CD4-positive, alpha-beta T cell (primary cell): ENCODE data around the gene SNRNP200. TPM values are rescaled to one million over a fixed set of nuclear protein-coding genes. Genes with fewer than 3 reads are reported as not detected.

Experiments
- ATAC-seq: fragments of 200-7000 bp; cut with Tn5 transposase; one replicate; pipeline ENCODE4 v1.10.0; 2022; ENCODE audit warnings: mild to moderate bottlenecking; ENCODE audit not compliant: poor library complexity
- CTCF ChIA-PET: fragments of 350-600 bp; sonication (Branson Sonifier 250); formaldehyde crosslinking; loops from one replicate; lab custom pipeline; 2021; ENCODE audit warnings: antibody characterized with exemption, inconsistent platforms; lab: Charles Lee
- POLR2A ChIA-PET: fragments of 350-600 bp; sonication (Branson Sonifier 250); formaldehyde crosslinking; loops from one replicate; lab custom pipeline; 2021; ENCODE audit warnings: antibody characterized with exemption, inconsistent platforms; lab: Charles Lee
- DNase-seq, 14 experiments: peaks; one replicate each; pipeline ENCODE4 v3.0.0-alpha.2; 2013 to 2020; ENCODE audit warnings: mixed read lengths in 2 of 14
- H3K27ac ChIP-seq, 2 donors: one replicate each; pipeline versions ENCODE4 v1.5.1 to v1.7.0; 2013; ENCODE audit warnings: low read length in 2 of 2, low read depth in 1 of 2, mild to moderate bottlenecking in 1 of 2
- H3K27me3 ChIP-seq, 2 experiments: 1 replicate in 1 of 2; 2 replicates in 1 of 2; pipeline versions ENCODE4 v1.6.1 to v1.7.0; 2013; ENCODE audit warnings: low read length in 2 of 2, control low read depth in 1 of 2, mild to moderate bottlenecking in 1 of 2, moderate library complexity in 1 of 2; ENCODE audit not compliant: insufficient read depth in 2 of 2, control insufficient read depth in 1 of 2
- H3K36me3 ChIP-seq: one replicate; pipeline ENCODE4 v1.6.1; 2013; ENCODE audit warnings: low read length, control low read depth; ENCODE audit not compliant: insufficient read depth
- H3K4me1 ChIP-seq: one replicate; pipeline ENCODE4 v1.6.1; 2013; ENCODE audit warnings: low read length, control low read depth; ENCODE audit not compliant: insufficient read depth
- H3K4me3 ChIP-seq: one replicate; pipeline ENCODE4 v1.5.1; 2013; ENCODE audit warnings: mild to moderate bottlenecking, low read length, moderate library complexity
- H3K9me3 ChIP-seq, 2 experiments: 1 replicate in 1 of 2; 2 replicates in 1 of 2; pipeline versions ENCODE4 v1.6.1 to v1.7.0; 2013; ENCODE audit warnings: low read length in 2 of 2, mild to moderate bottlenecking in 2 of 2, control low read depth in 1 of 2, moderate library complexity in 1 of 2; ENCODE audit not compliant: control insufficient read depth in 1 of 2, insufficient read depth in 1 of 2
- H3K27ac Mint-ChIP-seq: one replicate; pipeline ENCODE4 v1.8.0; 2020; ENCODE audit warnings: mixed read lengths
- H3K27me3 Mint-ChIP-seq: one replicate; pipeline ENCODE4 v1.8.0; 2021; ENCODE audit warnings: mixed read lengths
- H3K36me3 Mint-ChIP-seq: one replicate; pipeline ENCODE4 v1.8.0; 2021; ENCODE audit warnings: low read depth, mixed read lengths
- H3K4me1 Mint-ChIP-seq: one replicate; pipeline ENCODE4 v1.8.0; 2021; ENCODE audit warnings: low read depth, mixed read lengths
- H3K4me3 Mint-ChIP-seq: one replicate; pipeline ENCODE4 v1.8.0; 2020; ENCODE audit warnings: mild to moderate bottlenecking, mixed read lengths
- H3K9me3 Mint-ChIP-seq: one replicate; pipeline ENCODE4 v1.8.0; 2020; ENCODE audit warnings: mixed read lengths
- intact Hi-C, 2 experiments: fragments of 100-400 bp; cut with DNase I in 1 of 2; cut with micrococcal nuclease in 1 of 2; formaldehyde crosslinking; loops; one replicate each; pipeline versions ENCODE4 v1.15.1 to v1.9.0; 2023 to 2025; cut with DNase I, micrococcal nuclease
- total RNA-seq, 174 experiments: library from RNA in 2 of 174; stranded (reverse) in 2 of 174; gene quantifications; one replicate each; pipeline ENCODE4 v1.2.3 and lab custom pipeline; 2021 to 2026
- TF ChIP-seq, protein P1 (sequence below): fragments of 200-600 bp; IDR thresholded peaks from one replicate; pipeline ENCODE4 v1.8.0; 2022; ENCODE audit warnings: antibody characterized with exemption, mild to moderate bottlenecking

The SNRNP200 gene
- total RNA-seq, 2 experiments from 2014 or later = 274 to 297 TPM

DNA sequence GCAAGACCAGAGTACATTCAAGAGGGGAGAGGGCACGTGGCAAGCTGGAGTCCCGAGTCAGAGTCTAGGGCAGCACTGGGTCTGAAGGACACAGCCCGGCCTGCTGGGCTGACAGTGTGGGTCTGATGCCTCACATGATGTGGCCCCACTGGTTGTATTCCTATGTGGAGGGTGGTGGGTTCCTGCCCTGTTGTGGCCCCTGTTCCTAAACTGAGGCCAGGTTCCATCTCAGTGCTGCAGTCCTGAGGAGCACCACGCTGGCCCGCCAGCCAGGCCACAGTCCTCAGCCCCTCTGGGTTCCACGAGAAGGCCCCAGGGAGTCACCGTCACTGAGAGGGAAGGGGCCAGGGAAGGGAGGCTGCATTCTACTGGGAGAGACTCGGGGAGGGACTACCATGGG, 52.8 kb downstream of the SNRNP200 start:
- H3K27ac ChIP-seq = no peak overlapping the region
- Mint-ChIP-seq H3K36me3 (peaks cover 60% of the 10 kb centered on the region), H3K4me1 (peaks cover 36% of the 10 kb centered on the region), H3K27ac (peak overlapping the region; percentile 42), H3K27me3 (no peaks in the 10 kb centered on the region), H3K9me3 (no peaks in the 10 kb centered on the region), H3K4me3 (no peak overlapping the region)
- H3K36me3 ChIP-seq = peaks cover 48% of the 10 kb centered on the region
- peaks cover 16% of the 10 kb centered on the region for H3K4me1 ChIP-seq
- no peak overlapping the region for H3K4me3 ChIP-seq
- POLR2A ChIA-PET = no interaction called here
- CTCF ChIA-PET = no interaction called here
- DNase-seq (no peak), ATAC-seq (no peak)
- no peaks in the 10 kb centered on the region for H3K9me3 ChIP-seq
- TF ChIP-seq, protein P1, sequence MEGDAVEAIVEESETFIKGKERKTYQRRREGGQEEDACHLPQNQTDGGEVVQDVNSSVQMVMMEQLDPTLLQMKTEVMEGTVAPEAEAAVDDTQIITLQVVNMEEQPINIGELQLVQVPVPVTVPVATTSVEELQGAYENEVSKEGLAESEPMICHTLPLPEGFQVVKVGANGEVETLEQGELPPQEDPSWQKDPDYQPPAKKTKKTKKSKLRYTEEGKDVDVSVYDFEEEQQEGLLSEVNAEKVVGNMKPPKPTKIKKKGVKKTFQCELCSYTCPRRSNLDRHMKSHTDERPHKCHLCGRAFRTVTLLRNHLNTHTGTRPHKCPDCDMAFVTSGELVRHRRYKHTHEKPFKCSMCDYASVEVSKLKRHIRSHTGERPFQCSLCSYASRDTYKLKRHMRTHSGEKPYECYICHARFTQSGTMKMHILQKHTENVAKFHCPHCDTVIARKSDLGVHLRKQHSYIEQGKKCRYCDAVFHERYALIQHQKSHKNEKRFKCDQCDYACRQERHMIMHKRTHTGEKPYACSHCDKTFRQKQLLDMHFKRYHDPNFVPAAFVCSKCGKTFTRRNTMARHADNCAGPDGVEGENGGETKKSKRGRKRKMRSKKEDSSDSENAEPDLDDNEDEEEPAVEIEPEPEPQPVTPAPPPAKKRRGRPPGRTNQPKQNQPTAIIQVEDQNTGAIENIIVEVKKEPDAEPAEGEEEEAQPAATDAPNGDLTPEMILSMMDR = no peak
- H3K27me3 ChIP-seq = no peaks in the 10 kb centered on the region
- intact Hi-C loops = no loop called here

DNA sequence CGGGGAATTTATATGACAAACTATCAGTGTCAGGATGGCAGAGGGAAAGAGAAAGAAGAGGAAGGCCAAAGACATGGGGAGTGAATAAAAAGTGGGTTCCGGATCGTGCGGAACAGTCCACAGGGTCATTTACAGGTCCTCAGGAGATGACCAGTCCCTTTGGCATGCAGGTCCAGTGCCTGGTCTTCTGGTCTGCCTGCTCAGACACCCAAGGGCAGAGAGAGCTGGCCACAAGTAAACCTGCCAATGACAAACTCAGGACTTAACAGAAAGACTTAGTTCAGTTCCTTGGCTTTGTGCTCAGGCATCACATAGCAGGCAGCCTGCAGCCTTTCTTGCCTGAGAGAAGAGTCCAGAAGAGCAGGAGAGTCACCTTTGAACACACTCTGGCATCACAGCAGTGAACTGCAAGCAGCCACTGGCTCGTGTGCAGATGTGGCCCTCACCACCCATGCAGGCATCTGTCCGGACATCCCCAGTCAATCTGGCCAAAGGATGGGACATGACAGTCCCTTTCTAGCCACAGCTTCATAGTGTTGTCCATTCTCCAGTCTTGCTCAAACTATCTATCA, 53.5 kb downstream of the SNRNP200 start:
- ChIA-PET POLR2A (no interaction called here), CTCF (no interaction called here)
- H3K27ac ChIP-seq = no peak overlapping the region
- H3K4me3 ChIP-seq = no peak overlapping the region
- H3K9me3 ChIP-seq = no peaks in the 10 kb centered on the region
- H3K27me3 ChIP-seq = no peaks in the 10 kb centered on the region
- H3K36me3 ChIP-seq = peaks cover 48% of the 10 kb centered on the region
- peaks cover 59% of the 10 kb centered on the region for H3K36me3 Mint-ChIP-seq
- no peaks in the 10 kb centered on the region for H3K9me3 Mint-ChIP-seq
- intact Hi-C loops = no loop called here
- no peak overlapping the region for H3K4me3 Mint-ChIP-seq
- TF ChIP-seq, protein P1 = no peak
- peaks cover 19% of the 10 kb centered on the region for H3K4me1 ChIP-seq
- DNase-seq (no peak), ATAC-seq (no peak)
- no peaks in the 10 kb centered on the region for H3K27me3 Mint-ChIP-seq
- peak overlapping the region; percentile 66 for H3K27ac Mint-ChIP-seq
- peaks cover 34% of the 10 kb centered on the region for H3K4me1 Mint-ChIP-seq

- CTCF ChIA-PET = no interaction called here
Measured at GRCh38 chr2:96250188-96250587, 55.2 kb downstream of the SNRNP200 start.

More at GRCh38 chr2:96250188-96250587, 55.2 kb downstream of the SNRNP200 start:
- no peaks in the 10 kb centered on the region for H3K27me3 Mint-ChIP-seq
- Histone ChIP-seq H3K4me3 (no peak overlapping the region), H3K27ac (no peak overlapping the region), H3K4me1 (peaks cover 26% of the 10 kb centered on the region), H3K36me3 (peaks cover 42% of the 10 kb centered on the region), H3K27me3 (no peaks in the 10 kb centered on the region), H3K9me3 (no peaks in the 10 kb centered on the region)
- TF ChIP-seq, protein P1 = no peak
- H3K27ac Mint-ChIP-seq = peak overlapping the region; percentile 64
- peaks cover 44% of the 10 kb centered on the region for H3K36me3 Mint-ChIP-seq
- POLR2A ChIA-PET = interaction anchor here (0.8 kb wide), 1 partner anchor 21 kb away, joined by 3 read pairs; no protein-coding TSS in a partner anchor
- ATAC-seq = no peak
- DNase-seq = no peak
- H3K4me1 Mint-ChIP-seq = peaks cover 35% of the 10 kb centered on the region
- no peaks in the 10 kb centered on the region for H3K9me3 Mint-ChIP-seq
- intact Hi-C loops = no loop called here
- peak overlapping the region; percentile 35 for H3K4me3 Mint-ChIP-seq
